ENCODE measurements around the gene RNF181.

DNA sequence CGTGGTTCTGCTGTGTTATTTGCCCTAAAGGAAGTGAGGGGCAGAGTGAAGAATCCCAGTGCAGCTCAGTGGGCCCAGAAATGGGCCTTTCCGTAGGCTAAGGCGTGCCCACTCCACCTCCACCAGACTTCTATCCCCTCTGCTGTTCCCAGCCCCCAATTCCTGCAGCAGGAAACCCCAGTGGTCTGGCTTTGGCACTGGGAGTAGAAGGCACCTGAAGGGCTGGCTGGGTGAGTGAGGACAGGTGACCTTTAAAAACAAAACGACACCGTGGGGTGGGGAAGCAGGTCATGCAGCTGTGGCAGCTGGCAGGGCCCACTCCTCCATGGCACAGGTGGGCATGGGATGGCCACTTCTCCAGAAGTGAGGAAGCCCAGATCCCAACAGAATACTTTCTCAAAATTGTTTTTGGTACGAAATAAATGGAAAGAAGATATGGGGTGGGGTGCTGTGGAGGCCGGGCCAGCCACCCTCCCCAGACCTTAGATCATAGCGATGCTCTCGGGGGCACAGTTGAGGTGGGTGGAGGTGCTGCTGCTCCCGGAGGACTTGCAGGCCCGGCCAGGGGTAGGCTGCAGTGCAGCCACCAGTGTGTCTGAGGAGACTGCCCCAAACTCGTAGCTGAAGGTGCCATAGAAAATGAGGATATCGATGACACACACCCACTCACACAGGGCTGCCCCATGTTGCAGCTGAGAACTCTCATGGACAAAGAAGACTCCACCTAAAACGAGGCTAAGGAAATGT, 3.2 kb downstream of the RNF181 start:
- TF ChIP-seq POLR2AphosphoS5 (IDR thresholded peaks at IDR 0.05; ENCODE audit: low read depth, low read length) (no peak), TAF1 (IDR thresholded peaks at IDR 0.05; ENCODE audit: borderline replicate concordance, insufficient read depth, low read length) (no peak)
- TF ChIP-seq, protein P1, sequence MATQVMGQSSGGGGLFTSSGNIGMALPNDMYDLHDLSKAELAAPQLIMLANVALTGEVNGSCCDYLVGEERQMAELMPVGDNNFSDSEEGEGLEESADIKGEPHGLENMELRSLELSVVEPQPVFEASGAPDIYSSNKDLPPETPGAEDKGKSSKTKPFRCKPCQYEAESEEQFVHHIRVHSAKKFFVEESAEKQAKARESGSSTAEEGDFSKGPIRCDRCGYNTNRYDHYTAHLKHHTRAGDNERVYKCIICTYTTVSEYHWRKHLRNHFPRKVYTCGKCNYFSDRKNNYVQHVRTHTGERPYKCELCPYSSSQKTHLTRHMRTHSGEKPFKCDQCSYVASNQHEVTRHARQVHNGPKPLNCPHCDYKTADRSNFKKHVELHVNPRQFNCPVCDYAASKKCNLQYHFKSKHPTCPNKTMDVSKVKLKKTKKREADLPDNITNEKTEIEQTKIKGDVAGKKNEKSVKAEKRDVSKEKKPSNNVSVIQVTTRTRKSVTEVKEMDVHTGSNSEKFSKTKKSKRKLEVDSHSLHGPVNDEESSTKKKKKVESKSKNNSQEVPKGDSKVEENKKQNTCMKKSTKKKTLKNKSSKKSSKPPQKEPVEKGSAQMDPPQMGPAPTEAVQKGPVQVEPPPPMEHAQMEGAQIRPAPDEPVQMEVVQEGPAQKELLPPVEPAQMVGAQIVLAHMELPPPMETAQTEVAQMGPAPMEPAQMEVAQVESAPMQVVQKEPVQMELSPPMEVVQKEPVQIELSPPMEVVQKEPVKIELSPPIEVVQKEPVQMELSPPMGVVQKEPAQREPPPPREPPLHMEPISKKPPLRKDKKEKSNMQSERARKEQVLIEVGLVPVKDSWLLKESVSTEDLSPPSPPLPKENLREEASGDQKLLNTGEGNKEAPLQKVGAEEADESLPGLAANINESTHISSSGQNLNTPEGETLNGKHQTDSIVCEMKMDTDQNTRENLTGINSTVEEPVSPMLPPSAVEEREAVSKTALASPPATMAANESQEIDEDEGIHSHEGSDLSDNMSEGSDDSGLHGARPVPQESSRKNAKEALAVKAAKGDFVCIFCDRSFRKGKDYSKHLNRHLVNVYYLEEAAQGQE (IDR thresholded peaks at IDR 0.05; ENCODE audit: insufficient read depth in 1 of 2, low read depth in 2 of 2, low read length in 2 of 2), result no peak

Data from PFSK-1 (cell line).